Stimulated activated CD4-positive, alpha-beta T cell treated with anti-CD3 and anti-CD28 coated beads, Interleukin-1b, Interleukin-23, amount 100 ng/mL, for 24 hours (primary cell): ENCODE data around the gene PCDHA11.
"Not testable (repeated sequence)": the region's sequence is repeated elsewhere in the genome, so short reads cannot be mapped to it uniquely, and the experiment has no call there.

Source experiments
- DNase-seq, 4 experiments: peaks; one replicate each; pipeline ENCODE4 v3.0.0-alpha.2; 2020; ENCODE audit warnings: low read depth in 4 of 4, low spot score in 1 of 4

The PCDHA11 gene

GRCh38 chr5:140868721-140869554 lies at the start of gene PCDHA11:
Gene PCDHA11 (plus strand): TSS chr5:140868957. CDS start chr5:140869104, 147 bp downstream.
- DNase-seq: no peak

DNA sequence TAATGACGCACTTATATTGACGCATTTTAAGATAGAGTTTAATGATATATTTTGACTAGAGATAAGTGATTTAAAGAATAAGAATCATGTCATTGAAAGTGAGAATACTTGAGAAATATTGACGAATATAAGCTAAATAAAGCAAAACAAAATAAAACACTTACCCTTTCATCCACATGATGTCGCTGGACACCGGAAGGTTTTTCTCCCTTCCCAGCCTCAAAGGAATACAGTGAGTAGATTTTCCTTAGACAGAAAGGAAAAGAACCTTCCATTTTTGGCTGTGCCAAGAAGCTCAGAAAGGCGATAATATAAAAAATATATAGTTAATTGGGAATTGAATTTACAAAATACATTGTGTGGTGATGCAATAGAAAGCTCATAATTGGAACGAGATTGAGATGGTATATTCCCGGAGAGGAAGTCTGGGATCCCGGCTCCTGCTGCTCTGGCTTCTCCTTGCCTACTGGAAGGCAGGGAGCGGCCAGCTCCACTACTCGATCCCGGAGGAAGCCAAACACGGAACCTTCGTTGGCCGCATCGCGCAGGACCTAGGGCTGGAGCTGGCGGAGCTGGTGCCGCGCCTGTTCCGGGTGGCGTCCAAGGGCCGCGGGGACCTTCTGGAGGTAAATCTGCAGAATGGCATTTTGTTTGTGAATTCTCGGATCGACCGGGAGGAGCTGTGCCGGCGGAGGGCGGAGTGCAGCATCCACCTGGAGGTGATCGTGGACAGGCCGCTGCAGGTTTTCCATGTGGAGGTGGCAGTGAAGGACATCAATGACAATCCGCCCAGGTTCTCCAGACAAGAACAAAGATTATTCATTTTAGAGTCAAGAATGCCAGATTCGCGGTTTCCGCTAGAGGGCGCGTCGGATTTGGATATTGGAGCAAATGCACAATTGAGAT lies 47.1 kb upstream of the PCDHA11 start, which contains the start of gene PCDHA5:
Gene PCDHA5 (plus strand): TSS at position 239 of the 906 bp plus-strand sequence.
- DNase-seq: no peak

DNA sequence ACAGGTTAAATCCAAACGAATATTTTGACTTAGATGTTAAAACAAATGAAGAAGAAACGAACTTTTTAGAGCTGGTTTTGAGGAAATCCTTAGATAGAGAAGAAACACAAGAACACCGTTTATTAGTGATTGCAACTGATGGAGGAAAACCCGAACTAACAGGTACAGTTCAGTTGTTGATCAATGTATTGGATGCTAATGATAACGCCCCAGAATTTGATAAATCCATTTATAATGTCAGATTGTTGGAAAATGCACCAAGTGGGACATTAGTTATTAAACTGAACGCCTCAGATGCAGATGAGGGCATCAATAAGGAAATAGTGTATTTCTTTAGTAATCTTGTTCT lies 46.5 kb upstream of the PCDHA11 start:
- DNase-seq: no peak

- DNase-seq: not testable (repeated sequence)
These were observed 45.8 kb upstream of the PCDHA11 start for GRCh38 chr5:140822969-140823368.

GRCh38 chr5:140823475-140823874 lies 45.3 kb upstream of the PCDHA11 start:
- no peak for DNase-seq

- DNase-seq: no peak
These were observed 40.9 kb upstream of the PCDHA11 start, which contains the start of gene PCDHA6 for GRCh38 chr5:140827704-140828361. Gene PCDHA6 (plus strand): TSS chr5:140827960. CDS start chr5:140828092, 132 bp downstream.

DNA sequence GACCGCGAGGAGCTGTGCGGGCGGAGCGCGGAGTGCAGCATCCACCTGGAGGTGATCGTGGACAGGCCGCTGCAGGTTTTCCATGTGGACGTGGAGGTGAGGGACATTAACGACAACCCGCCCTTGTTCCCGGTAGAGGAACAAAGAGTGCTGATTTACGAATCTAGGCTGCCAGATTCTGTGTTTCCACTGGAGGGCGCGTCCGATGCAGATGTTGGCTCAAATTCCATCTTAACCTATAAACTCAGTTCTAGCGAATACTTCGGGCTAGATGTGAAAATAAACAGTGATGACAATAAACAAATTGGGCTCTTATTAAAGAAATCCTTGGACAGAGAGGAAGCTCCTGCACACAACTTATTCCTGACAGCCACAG lies 40.4 kb upstream of the PCDHA11 start:
- no peak for DNase-seq

GRCh38 chr5:140829511-140830501 lies 39.0 kb upstream of the PCDHA11 start:
- DNase-seq: not testable (repeated sequence)

- no peak for DNase-seq
These were observed 34.8 kb upstream of the PCDHA11 start, which contains the start of gene PCDHA7 for GRCh38 chr5:140833993-140834392. Gene PCDHA7 (plus strand): TSS chr5:140834269. CDS start chr5:140834384, 115 bp downstream.

- not testable (repeated sequence) for DNase-seq
These were observed 34.2 kb upstream of the PCDHA11 start for GRCh38 chr5:140834439-140835008.

GRCh38 chr5:140835622-140836510 lies 32.9 kb upstream of the PCDHA11 start:
- DNase-seq: no peak

DNA sequence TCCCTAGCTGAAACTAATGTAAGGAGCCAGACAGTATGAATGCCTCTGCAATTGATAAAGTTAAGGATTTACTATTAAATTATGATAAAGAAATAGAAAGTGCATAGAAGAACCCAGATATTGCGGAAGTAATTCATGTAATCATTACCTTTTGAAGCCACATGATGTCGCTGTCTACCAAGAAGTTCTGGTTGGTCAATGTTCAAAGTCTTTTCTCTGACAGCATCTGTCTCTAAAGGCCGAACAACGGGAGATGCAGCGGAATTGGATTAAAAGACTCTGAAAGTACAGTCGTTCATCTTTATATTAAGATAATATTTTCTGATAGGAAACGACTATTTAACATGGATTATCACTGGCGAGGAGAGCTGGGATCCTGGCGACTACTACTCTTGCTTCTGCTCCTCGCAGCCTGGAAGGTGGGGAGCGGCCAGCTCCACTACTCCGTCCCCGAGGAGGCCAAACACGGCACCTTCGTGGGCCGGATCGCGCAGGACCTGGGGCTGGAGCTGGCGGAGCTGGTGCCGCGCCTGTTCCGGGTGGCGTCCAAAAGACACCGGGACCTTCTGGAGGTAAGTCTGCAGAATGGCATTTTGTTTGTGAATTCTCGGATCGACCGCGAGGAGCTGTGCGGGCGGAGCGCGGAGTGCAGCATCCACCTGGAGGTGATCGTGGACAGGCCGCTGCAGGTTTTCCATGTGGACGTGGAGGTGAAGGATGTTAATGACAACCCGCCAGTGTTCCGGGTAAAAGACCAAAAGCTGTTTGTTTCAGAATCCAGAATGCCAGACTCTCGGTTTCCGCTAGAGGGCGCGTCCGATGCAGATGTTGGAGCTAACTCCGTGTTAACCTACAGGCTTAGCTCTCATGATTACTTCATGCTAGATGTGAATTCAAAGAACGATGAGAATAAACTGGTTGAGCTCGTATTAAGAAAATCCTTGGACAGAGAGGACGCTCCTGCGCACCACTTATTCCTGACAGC lies 27.5 kb upstream of the PCDHA11 start, which contains the start of gene PCDHA8:
Gene PCDHA8 (plus strand): TSS at position 210 of the 985 bp plus-strand sequence. CDS start 135 bp downstream, at position 345.
- no peak for DNase-seq

DNA sequence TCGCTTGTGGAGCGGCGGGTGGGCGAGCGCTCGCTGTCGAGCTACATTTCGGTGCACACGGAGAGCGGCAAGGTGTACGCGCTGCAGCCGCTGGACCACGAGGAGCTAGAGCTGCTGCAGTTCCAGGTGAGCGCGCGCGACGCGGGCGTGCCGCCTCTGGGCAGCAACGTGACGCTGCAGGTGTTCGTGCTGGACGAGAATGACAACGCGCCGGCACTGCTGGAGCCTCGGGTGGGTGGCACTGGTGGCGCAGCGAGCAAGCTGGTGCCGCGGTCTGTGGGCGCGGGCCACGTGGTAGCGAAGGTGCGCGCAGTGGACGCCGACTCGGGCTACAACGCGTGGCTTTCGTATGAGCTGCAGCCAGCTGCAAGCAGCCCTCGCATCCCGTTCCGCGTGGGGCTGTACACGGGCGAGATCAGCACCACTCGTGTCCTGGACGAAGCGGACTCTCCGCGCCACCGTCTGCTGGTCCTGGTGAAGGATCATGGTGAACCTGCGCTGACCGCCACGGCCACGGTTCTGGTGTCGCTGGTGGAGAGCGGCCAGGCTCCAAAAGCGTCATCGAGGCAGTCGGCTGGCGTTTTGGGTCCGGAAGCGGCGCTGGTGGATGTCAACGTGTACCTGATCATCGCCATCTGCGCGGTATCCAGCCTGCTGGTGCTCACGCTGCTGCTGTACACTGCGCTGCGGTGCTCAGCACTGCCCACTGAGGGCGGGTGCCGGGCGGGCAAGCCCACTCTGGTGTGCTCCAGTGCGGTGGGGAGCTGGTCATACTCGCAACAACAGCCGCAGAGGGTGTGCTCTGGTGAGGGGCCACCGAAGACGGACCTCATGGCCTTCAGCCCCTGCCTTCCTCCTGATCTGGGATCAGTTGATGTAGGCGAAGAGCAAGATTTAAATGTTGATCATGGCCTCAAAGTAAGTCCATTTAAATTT lies 25.7 kb upstream of the PCDHA11 start:
- no peak for DNase-seq

- DNase-seq: not testable (repeated sequence)
These were observed 20.3 kb upstream of the PCDHA11 start, which contains the start of gene PCDHA9 for GRCh38 chr5:140848139-140849102. Gene PCDHA9 (plus strand): TSS chr5:140848382. CDS start chr5:140848496, 114 bp downstream.
